GOT3 (cell line): ENCODE results near the gene PAK4.
"Not testable (repeated sequence)": the region's sequence is repeated elsewhere in the genome, so short reads cannot be mapped to it uniquely, and the experiment has no call there.

Experiments used
- DNase-seq: peaks from one replicate; lab custom pipeline; 2025; ENCODE audit warnings: mixed read lengths; lab: John Stamatoyannopoulos, UW

Gene PAK4

DNA sequence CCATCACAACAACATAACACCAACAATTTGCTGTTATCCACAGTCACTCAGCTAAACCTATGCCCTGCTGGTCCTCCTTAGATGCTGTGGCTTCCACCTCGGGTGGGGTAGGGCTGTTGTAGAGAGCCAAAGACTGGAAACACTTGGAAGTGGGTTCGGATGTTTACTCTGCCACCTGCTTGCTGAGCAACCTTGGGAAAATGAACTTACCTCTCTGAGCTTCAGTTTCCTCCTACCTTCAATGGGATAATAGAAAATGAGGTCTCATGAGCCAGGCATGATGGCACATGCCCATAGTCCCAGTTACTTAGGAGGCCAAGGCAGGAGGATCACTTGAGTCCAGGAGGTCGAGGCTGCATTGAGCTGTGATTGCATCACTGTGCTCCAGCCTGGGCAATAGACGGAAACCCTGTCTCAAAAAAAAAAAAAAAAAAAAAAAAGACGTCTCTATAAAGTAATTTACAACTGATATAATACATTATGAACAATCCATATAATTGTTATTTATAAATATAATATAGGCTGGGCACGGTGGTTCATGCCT lies 81.8 kb downstream of the PAK4 start:
- no peak for DNase-seq

DNA sequence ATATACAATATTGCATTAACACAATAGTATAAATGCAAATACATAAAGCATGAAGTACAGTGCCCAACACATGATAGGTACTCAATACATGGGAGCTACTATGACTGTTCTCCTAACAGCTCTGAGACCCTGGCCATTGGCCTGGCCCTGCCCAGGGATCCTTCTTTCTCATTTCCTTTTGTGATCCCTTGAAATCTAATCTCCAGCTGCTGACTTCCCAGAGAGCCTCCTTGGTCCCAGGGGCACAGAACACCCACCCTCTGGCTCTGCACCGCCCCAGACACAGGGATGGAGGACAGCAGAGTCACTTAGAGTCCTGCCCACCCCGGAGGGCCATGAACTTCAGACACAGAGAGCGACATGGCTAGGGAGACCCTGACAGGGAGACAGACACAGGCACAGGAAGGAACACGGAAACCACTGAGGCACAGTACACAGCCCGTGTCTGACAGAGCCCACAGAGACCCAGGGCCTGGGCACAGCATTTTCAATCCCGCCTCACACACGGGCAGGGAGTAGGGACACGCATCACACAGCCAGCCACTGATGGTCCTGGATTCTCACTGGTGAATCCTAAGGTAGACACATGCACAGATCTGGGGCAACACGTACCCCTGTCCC lies 82.7 kb downstream of the PAK4 start:
- no peak for DNase-seq

DNA sequence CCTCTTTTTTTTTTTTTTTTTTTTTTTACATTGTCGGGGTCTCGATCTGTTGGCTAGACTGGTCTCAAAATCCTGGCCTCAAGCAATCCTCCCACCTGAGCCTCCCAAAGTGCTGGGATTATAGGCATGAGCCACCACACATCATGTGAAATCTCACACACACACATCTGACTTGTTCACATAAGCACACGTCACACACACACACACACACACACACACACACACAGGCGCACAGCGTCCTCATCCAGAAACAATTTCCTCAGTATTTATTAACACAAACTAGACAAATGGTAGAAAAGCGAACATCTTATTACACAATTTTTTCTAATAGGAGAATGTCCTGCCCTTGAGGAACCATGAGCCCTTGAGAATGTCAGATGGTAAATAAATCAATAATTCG lies 83.6 kb downstream of the PAK4 start:
- no peak for DNase-seq

DNA sequence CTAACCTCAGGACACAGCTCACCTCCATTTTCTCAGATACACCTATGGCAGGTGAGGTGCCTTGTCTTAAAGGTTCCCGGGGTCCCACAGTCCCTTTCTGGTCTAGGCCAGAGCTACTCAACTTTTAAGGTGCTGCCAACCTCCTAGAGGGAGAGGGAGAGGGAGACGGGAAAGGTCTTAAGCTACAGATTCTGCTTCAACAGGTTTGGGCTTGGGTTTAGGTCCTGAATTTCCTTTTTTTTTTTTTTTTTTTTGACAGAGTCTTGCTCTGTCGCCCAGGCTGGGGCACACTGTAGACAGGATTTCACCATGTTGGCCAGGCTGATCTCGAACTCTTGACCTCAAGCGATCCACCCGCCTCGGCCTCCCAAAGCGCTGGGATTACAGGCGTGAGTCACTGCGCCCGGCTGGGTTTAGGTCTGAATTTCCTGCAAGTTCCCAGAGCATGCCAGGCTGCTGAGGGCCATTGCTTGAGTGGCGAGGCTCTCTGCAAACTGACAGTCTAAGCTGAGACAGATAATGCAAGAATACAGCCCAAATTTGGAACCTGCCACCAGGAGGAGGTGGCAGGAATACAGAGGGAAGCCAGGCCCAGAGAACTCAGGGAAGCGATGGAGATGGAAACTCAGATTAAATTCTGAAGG lies 86.3 kb downstream of the PAK4 start:
- no peak for DNase-seq

DNA sequence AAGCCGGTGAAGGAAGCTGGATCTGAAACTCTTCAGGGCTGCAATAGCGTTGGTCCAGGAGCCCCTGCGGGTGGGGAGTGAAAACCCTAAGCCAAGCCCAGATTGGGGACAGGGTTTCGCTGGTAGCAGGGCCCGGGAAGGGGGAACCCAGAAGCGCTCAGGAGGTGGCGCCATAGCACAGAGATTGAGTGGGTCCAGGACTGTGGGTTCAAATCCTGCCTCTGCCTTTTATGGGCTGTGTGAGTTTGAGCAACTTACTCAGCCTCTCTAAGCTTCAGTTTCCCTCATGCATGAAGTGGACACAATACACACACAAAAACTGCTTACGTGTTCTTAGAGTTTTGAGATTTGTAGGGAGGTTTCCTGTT lies 86.8 kb downstream of the PAK4 start:
- no peak for DNase-seq

DNA sequence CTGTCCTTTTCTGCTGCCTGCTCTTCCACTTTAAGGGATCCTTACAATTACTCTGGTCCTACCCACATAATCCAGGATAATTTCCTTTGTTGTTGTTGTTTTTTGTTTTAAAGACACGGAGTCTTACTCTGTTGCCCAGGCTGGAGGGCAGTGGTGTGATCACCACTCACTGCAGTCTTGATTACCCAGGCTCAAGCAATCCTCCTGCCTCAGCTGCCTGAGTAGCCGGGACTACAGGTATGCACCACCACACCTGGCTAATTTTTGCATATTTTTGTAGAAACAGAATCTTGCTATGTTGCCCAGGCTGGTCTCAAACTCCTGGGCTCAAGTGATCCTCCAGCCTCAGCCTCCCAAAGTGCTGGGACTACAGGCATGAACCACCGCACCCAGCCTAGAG lies 89.7 kb downstream of the PAK4 start:
- DNase-seq, result not testable (repeated sequence)

DNA sequence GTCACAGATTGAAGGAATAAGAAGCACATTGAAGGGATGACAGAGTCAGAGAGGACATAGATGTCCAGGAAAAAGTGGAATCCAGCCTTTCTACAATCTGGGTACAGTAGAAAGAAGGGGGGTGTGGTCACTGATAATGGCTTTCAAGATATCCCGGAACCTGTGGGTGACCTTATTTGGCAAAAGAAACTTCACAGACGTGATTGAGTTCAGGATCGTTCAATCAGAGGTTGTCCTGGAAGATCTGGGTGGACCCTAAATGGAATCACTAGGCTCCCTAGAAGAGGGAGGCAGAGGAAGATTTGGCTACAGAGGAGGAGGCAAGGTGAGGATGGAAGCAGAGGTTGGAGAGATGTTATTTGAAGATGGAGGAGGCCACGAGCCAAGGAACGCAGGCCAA lies 91.5 kb downstream of the PAK4 start:
- DNase-seq, result no peak

DNA sequence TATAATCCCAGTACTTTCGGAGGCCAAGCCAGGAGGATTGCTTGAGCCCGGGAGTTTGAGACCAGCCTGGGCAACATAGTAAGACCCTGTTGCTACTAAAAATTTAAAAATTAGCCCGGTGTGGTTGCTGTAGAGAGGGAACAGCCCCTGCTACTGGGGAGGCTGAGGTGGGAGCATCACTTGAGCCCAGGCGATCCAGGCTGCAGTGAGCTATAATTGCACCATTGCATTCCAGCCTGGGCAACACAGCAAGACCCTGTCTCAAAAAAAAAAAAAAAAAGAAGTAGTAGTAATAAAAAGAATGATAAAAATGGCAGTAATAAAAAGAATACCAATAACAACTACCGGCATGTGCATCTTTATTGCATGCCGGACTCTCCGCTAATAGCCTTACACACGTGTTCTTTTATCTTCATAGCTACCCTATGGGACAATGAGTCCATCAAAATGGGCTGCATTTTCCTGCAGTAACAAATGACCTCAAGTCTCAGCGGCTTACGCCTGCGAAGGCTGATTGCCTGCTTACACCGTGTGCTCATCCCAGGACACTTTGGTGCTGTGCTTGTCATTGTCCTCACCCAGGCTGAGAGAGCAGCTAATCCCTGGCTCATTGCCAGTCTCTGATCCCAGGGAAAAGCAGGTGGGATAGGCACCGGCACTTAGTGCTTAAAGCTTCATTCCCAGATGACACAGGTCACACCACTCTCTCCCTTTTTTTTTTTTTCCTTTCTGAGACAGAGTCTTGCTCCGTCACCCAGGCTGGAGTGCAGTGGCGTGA lies 92.8 kb downstream of the PAK4 start:
- no peak for DNase-seq

DNA sequence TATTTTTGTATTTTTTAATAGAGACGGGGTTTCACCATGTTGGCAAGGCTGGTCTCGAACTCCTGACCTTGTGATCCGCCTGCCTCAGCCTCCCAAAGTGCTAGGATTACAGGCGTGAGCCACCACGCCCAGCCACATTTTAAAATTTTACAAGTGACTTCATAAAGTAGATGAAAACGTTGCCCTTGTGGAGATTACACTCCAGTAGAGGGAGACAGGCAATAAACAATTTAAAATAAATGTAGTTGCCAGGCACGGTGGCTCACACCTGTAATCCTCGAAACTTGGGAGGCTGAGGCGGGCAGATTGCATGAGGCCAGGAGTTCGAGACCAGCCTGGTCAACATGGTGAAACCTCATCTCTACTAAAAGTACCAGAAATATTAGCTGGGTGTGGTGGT lies 93.5 kb downstream of the PAK4 start:
- DNase-seq, result not testable (repeated sequence)

DNA sequence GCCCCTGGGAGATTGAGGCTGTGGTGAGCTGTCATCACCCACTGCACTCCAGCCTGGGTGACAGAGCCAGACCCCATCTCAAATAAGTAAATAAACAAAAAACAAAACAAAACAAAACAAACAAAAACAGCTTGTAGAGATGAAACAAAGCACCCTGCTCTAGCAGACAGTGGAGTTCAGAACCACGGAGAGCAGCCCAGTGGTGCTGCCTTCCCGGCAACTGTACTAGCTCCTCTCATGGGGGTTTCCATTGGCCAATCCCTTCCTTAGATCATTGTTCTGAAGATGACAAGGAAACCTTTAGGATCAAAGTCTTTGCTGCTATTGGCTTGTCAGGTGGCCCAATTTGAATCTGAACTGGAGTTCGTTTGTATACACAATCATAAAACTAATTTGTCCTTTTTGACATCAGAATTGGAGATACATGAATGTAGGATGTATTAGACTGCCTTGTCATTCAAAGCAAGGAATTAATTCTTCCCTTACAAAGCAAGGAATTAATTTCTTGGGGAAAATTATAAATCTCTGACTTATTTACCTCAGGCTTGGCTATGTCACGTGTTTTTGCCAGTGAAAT lies 98.2 kb downstream of the PAK4 start:
- DNase-seq, result no peak

DNA sequence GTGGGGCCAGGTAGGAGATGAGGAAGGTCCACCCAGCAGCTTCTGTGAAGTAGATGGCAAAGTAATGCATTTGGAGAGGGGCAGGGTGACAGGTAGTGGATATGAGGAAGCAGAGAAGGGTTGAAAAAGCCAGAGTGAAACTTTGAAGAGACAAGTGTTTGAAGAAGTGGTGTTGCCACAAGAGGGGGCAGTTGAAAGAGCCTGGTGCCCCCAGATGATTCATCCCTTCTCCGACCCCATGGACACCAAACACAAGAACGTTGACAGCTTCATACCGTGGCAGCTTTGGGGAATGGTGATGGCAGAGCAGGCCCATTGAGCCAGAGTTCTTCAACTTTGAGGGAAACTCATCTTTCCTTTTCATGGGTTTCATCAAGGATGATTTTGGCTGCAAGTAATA lies 99.3 kb downstream of the PAK4 start:
- DNase-seq, result no peak
